Measurements from ENCODE around the gene TNNI3.

DNA sequence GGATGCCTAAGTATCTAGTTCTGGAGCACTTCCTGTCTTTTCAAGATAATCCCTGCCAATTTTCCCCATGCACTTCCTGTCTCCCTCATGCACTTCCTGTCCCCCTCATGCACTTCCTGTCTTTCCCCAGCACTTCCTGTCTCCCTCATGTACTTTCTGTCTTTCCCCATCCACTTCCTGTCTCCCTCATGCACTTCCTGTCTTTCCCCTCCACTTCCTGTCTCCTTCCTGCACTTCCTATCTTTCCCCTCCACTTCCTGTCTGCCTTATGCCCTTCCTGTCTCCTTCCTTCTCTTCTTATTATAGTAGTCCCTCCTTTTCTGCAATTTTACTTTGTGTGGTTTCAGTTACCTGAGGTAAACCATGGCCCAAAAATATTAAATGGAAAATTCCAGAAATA, 5.5 kb downstream of the TNNI3 start:
- TF ChIP-seq, protein P1, sequence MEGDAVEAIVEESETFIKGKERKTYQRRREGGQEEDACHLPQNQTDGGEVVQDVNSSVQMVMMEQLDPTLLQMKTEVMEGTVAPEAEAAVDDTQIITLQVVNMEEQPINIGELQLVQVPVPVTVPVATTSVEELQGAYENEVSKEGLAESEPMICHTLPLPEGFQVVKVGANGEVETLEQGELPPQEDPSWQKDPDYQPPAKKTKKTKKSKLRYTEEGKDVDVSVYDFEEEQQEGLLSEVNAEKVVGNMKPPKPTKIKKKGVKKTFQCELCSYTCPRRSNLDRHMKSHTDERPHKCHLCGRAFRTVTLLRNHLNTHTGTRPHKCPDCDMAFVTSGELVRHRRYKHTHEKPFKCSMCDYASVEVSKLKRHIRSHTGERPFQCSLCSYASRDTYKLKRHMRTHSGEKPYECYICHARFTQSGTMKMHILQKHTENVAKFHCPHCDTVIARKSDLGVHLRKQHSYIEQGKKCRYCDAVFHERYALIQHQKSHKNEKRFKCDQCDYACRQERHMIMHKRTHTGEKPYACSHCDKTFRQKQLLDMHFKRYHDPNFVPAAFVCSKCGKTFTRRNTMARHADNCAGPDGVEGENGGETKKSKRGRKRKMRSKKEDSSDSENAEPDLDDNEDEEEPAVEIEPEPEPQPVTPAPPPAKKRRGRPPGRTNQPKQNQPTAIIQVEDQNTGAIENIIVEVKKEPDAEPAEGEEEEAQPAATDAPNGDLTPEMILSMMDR (IDR thresholded peaks at IDR 0.05), result no peak
- TF ChIP-seq SIN3A (IDR thresholded peaks at IDR 0.05; ENCODE audit: borderline replicate concordance, insufficient read depth, low read depth, low read length), result no peak
- no peak for TF ChIP-seq POLR2AphosphoS5 (IDR thresholded peaks at IDR 0.05; ENCODE audit: low read depth, low read length)
- TF ChIP-seq TCF7L2 (IDR thresholded peaks at IDR 0.05; ENCODE audit: low read depth, low read length), result no peak

All from Panc1 (cell line).